SK-N-SH (cell line): ENCODE data around the gene CHD1L. TPM values are rescaled to one million over a fixed set of nuclear protein-coding genes. Genes with fewer than 3 reads are reported as not detected.

ENCODE experiments used
- CTCF ChIA-PET: fragments of 300-600, 350-600 bp; formaldehyde crosslinking; extraction: SDS; loops from one replicate; lab custom pipeline; 2021; lab: Yijun Ruan, JAX
- POLR2A ChIA-PET: fragments of 350-600 bp; sonication (Branson Sonifier 250); formaldehyde crosslinking; extraction: SDS; loops from one replicate; lab custom pipeline; 2020; ENCODE audit warnings: antibody characterized with exemption, inconsistent platforms; lab: Yijun Ruan, JAX
- DNase-seq: peaks from one replicate; pipeline ENCODE4 v3.0.0; 2012
- H2AFZ ChIP-seq: fragments of 200-600 bp; sonication (generic); 2 replicates; pipeline ENCODE4 v1.8.1; 2016; ENCODE audit warnings: antibody characterized with exemption, mild to moderate bottlenecking, low read depth
- H3F3A ChIP-seq: fragments of 200-600 bp; sonication (generic); replicated peaks from 2 replicates; pipeline ENCODE3; 2016; ENCODE audit warnings: antibody characterized with exemption, mild to moderate bottlenecking; ENCODE audit not compliant: insufficient read depth
- H3K27ac ChIP-seq, 2 experiments: fragments of 200-500 bp in 1 of 2; fragments of 200-600 bp in 1 of 2; sonication (Bioruptor generic) in 1 of 2; sonication (generic), shearing (Covaris generic) in 1 of 2; 2 replicates each; pipeline versions ENCODE4 v1.5.1 to v1.6.1; 2014 to 2016; ENCODE audit warnings: low read depth in 2 of 2, inconsistent platforms in 1 of 2, low read length in 1 of 2, mild to moderate bottlenecking in 1 of 2, mixed read lengths in 1 of 2
- H3K27me3 ChIP-seq: fragments of 200-600 bp; sonication (generic), shearing (Covaris generic); 2 replicates; pipeline ENCODE4 v1.6.1; 2016; ENCODE audit warnings: mixed run types; ENCODE audit not compliant: insufficient read depth
- H3K36me3 ChIP-seq, 2 experiments: fragments of 200-500 bp in 1 of 2; fragments of 200-600 bp in 1 of 2; sonication (Bioruptor generic) in 1 of 2; sonication (generic) in 1 of 2; replicated peaks in 1 of 2; 2 replicates each; pipeline versions ENCODE3 to v1.5.1; 2014 to 2016; ENCODE audit warnings: low read length in 1 of 2, mild to moderate bottlenecking in 1 of 2; ENCODE audit not compliant: insufficient read depth in 2 of 2, control insufficient read depth in 1 of 2
- H3K4me1 ChIP-seq, 2 experiments: fragments of 200-500 bp in 1 of 2; fragments of 200-600 bp in 1 of 2; sonication (Bioruptor generic) in 1 of 2; sonication (generic), shearing (Covaris generic) in 1 of 2; 2 replicates each; pipeline versions ENCODE4 v1.5.1 to v1.6.1; 2014 to 2016; ENCODE audit warnings: low read depth in 1 of 2, low read length in 1 of 2, mixed run types in 1 of 2; ENCODE audit not compliant: insufficient read depth in 2 of 2, control insufficient read depth in 1 of 2
- H3K4me2 ChIP-seq: fragments of 200-600 bp; sonication (generic), shearing (Covaris generic); 2 replicates; pipeline ENCODE4 v1.6.1; 2017; ENCODE audit warnings: mixed run types
- H3K4me3 ChIP-seq, 2 experiments: fragments of 200-500 bp in 1 of 2; fragments of 200-600 bp in 1 of 2; sonication (Bioruptor generic) in 1 of 2; sonication (generic), shearing (Covaris generic) in 1 of 2; 2 replicates each; pipeline versions ENCODE4 v1.5.1 to v1.8.1; 2014 to 2016; ENCODE audit warnings: low read depth in 2 of 2, inconsistent platforms in 1 of 2, low read length in 1 of 2, mild to moderate bottlenecking in 1 of 2, mixed read lengths in 1 of 2, moderate library complexity in 1 of 2
- H3K79me2 ChIP-seq: fragments of 200-600 bp; sonication (generic); 2 replicates; pipeline ENCODE4 v1.8.1; 2017; ENCODE audit warnings: mild to moderate bottlenecking; ENCODE audit not compliant: insufficient read depth
- H3K9ac ChIP-seq: fragments of 200-600 bp; sonication (generic); 2 replicates; pipeline ENCODE4 v1.6.1; 2017; ENCODE audit warnings: mixed run types
- H3K9me2 ChIP-seq: fragments of 200-600 bp; sonication (generic); 2 replicates; pipeline ENCODE4 v1.6.1; 2017; ENCODE audit warnings: mixed run types
- H3K9me3 ChIP-seq: fragments of 200-600 bp; sonication (generic); 2 replicates; pipeline ENCODE4 v1.6.1; 2017; ENCODE audit warnings: mixed run types, mild to moderate bottlenecking, moderate library complexity
- H4K20me1 ChIP-seq: fragments of 200-600 bp; sonication (generic); 2 replicates; pipeline ENCODE4 v1.6.1; 2017; ENCODE audit warnings: mild to moderate bottlenecking, mixed run types; ENCODE audit not compliant: insufficient read depth
- CHD2 ChIP-seq: fragments of 150-350 bp; IDR thresholded peaks from 2 replicates; pipeline ENCODE4 v1.6.1; 2018; ENCODE audit warnings: low read length; ENCODE audit not compliant: partially characterized antibody
- EZH2phosphoT487 ChIP-seq: fragments of 200-600 bp; sonication (generic); IDR thresholded peaks from 2 replicates; pipeline ENCODE4 v1.6.1; 2017; ENCODE audit warnings: low read depth, mixed run types, mild to moderate bottlenecking, antibody characterized with exemption, moderate library complexity, borderline replicate concordance
- FOXJ3 ChIP-seq: sonication (generic); formaldehyde crosslinking; IDR thresholded peaks from 2 replicates; pipeline ENCODE4 v1.5.1; 2020; ENCODE audit warnings: mild to moderate bottlenecking, missing genetic modification reagents
- GABPA ChIP-seq: IDR thresholded peaks from 2 replicates; pipeline ENCODE4 v1.4.0; 2012; ENCODE audit warnings: low read depth, mild to moderate bottlenecking
- GATA2 ChIP-seq: sonication (generic); formaldehyde crosslinking; IDR thresholded peaks from 2 replicates; pipeline ENCODE4 v1.5.0; 2020; ENCODE audit warnings: mild to moderate bottlenecking, missing genetic modification reagents
- JUND ChIP-seq: IDR thresholded peaks from 2 replicates; pipeline ENCODE4 v1.4.0; 2012
- MAX ChIP-seq: IDR thresholded peaks from 2 replicates; pipeline ENCODE4 v1.4.0; 2012; ENCODE audit warnings: low read depth
- MEF2A ChIP-seq: IDR thresholded peaks from 2 replicates; pipeline ENCODE4 v1.4.0; 2012; ENCODE audit warnings: low read depth, borderline replicate concordance
- MXI1 ChIP-seq: IDR thresholded peaks from 2 replicates; pipeline ENCODE4 v1.6.1; 2012; ENCODE audit warnings: mild to moderate bottlenecking, low read depth, low read length, improper control_type of control experiment
- NFIC ChIP-seq: IDR thresholded peaks from 2 replicates; pipeline ENCODE4 v1.4.0; 2012; ENCODE audit warnings: borderline replicate concordance
- POLR2AphosphoS5 ChIP-seq: IDR thresholded peaks from 2 replicates; pipeline ENCODE4 v1.6.1; 2012; ENCODE audit warnings: low read depth, low read length
- RAD21 ChIP-seq: IDR thresholded peaks from 2 replicates; pipeline ENCODE4 v1.6.1; 2012; ENCODE audit warnings: mild to moderate bottlenecking, low read length
- RFX5 ChIP-seq: IDR thresholded peaks from 2 replicates; pipeline ENCODE4 v1.6.1; 2012; ENCODE audit warnings: mild to moderate bottlenecking, improper control_type of control experiment, low read length
- RXRA ChIP-seq: IDR thresholded peaks from 2 replicates; pipeline ENCODE4 v1.4.0; 2012; ENCODE audit warnings: low read depth, mild to moderate bottlenecking, borderline replicate concordance
- SIN3A ChIP-seq: IDR thresholded peaks from 2 replicates; pipeline ENCODE4 v1.6.1; 2012; ENCODE audit warnings: low read depth, mild to moderate bottlenecking, low read length, moderate library complexity, borderline replicate concordance
- TAF1 ChIP-seq: IDR thresholded peaks from 2 replicates; pipeline ENCODE4 v1.6.1; 2012; ENCODE audit warnings: low read depth, mild to moderate bottlenecking, low read length, moderate library complexity, borderline replicate concordance
- TCF12 ChIP-seq: IDR thresholded peaks from 2 replicates; pipeline ENCODE4 v1.4.0; 2012
- YY1 ChIP-seq: IDR thresholded peaks from 2 replicates; pipeline ENCODE4 v1.4.0; 2012; ENCODE audit warnings: low read depth, mild to moderate bottlenecking
- ZBTB33 ChIP-seq: IDR thresholded peaks from 2 replicates; pipeline ENCODE4 v1.4.0; 2012; ENCODE audit warnings: low read depth, borderline replicate concordance
- WGBS: methylation state at CpG from one replicate; pipeline ENCODE4 v1.1.6; 2017; ENCODE audit warnings: low lambda C conversion rate; 5-methylcytosine and 5-hydroxymethylcytosine counted together
- polyA plus RNA-seq, 3 experiments: library from polyadenylated mRNA; depleted of rRNA; stranded (reverse); fragments of >200 nt; gene quantifications; 2 replicates each; pipeline ENCODE4 v1.2.3, GENCODE V29; 2012

The CHD1L gene
- polyA plus RNA-seq, 1 of the 3 experiments (the other 2 are of a cell fraction), result 24.7 TPM

GRCh38 chr1:147334292-147334691, 91.8 kb downstream of the CHD1L start:
- POLR2A ChIA-PET, result no interaction called here
- CTCF ChIA-PET, result no interaction called here

GRCh38 chr1:147336291-147336690, 93.8 kb downstream of the CHD1L start:
- Histone ChIP-seq H3K4me3 (no peak overlapping the region), H3K9ac (no peak overlapping the region), H2AFZ (no peak overlapping the region), H4K20me1 (no peaks in the 10 kb centered on the region), H3K27ac (no peak overlapping the region), H3K36me3 (no peaks in the 10 kb centered on the region), H3K4me2 (no peak overlapping the region), H3K79me2 (no peaks in the 10 kb centered on the region), H3K9me3 (no peaks in the 10 kb centered on the region), H3K4me1 (no peaks in the 10 kb centered on the region), H3F3A (no peaks in the 10 kb centered on the region), H3K27me3 (no peaks in the 10 kb centered on the region), H3K9me2 (no peaks in the 10 kb centered on the region)
- CTCF ChIA-PET, result no interaction called here
- TF ChIP-seq MAX (no peak), YY1 (no peak), RFX5 (no peak), NFIC (no peak), MXI1 (no peak), TAF1 (no peak), EZH2phosphoT487 (no peak)
- POLR2A ChIA-PET, result no interaction called here
- no peak for DNase-seq
- WGBS, result 2% methylated on average over 2 of the region's 2 CpGs

More at GRCh38 chr1:147334292-147334691, 91.8 kb downstream of the CHD1L start:
- 13% methylated on average over 5 of the region's 5 CpGs for WGBS
- Histone ChIP-seq H3K9ac (no peak overlapping the region), H3K4me2 (no peak overlapping the region), H4K20me1 (no peaks in the 10 kb centered on the region), H3K27me3 (no peaks in the 10 kb centered on the region), H3F3A (no peaks in the 10 kb centered on the region), H3K4me1 (no peaks in the 10 kb centered on the region), H3K27ac (no peak overlapping the region), H3K79me2 (no peaks in the 10 kb centered on the region), H3K9me2 (no peaks in the 10 kb centered on the region), H3K36me3 (no peaks in the 10 kb centered on the region), H2AFZ (no peak overlapping the region), H3K4me3 (no peak overlapping the region), H3K9me3 (no peaks in the 10 kb centered on the region)
- TF ChIP-seq MXI1, result no peak
- TF ChIP-seq EZH2phosphoT487, result no peak
- TF ChIP-seq ZBTB33, result no peak
- TF ChIP-seq SIN3A, result no peak
- TF ChIP-seq CHD2, result no peak
- no peak for TF ChIP-seq TCF12
- TF ChIP-seq GABPA, result no peak
- TF ChIP-seq RXRA, result no peak
- no peak for TF ChIP-seq RAD21
- no peak for TF ChIP-seq MAX
- no peak for TF ChIP-seq POLR2AphosphoS5
- TF ChIP-seq GATA2 (CRISPR knock-in tag), result no peak
- no peak for TF ChIP-seq MEF2A
- no peak for TF ChIP-seq JUND
- no peak for TF ChIP-seq FOXJ3 (CRISPR knock-in tag)
- no peak for DNase-seq
